HG02798 (cell line): Measurements from ENCODE around the gene MX1.

Source experiments
- ATAC-seq: cut with Tn5 transposase; IDR thresholded peaks from one replicate; pipeline ENCODE4 v1.9.1; 2021; ENCODE audit warnings: mild to moderate bottlenecking; ENCODE audit not compliant: unreplicated experiment, poor library complexity

MX1 gene

DNA sequence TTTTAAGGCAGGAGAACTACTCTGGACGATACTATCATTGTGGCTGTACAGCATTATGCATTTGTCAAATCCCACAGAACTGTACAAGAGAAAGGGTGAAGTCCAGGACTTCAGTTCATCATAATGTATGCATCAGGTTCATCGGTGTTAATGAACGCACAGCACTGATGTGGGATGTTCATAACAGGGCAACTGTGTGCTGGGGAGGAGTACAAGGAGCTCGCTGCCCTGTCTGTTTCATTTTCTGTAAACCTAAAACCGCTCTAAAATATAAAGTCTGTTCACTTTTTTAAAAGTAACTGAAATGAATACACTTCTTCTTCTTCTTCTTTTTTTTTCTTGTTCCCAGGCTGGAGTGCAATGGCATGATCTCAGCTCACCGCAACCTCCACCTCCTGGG, 56.9 kb downstream of the MX1 start:
- no peak for ATAC-seq

DNA sequence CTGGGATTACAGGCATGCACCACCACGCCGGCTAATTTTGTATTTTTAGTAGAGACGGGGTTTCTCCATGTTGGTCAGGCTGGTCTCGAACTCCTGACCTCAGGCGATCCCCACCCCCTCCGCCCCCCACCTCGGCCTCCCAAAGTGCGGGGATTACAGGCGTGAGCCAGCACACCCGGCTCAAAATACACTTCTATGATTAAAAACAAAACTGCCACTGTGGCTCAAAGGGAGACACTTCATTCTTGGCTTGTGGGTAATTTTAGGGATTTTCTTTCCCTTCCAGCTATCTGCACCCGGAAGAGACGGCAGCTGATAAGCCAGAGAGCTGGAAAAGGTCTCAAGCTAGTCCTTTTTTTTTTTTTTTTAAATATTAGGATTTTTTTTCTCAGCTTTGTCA, 57.4 kb downstream of the MX1 start:
- no peak for ATAC-seq

DNA sequence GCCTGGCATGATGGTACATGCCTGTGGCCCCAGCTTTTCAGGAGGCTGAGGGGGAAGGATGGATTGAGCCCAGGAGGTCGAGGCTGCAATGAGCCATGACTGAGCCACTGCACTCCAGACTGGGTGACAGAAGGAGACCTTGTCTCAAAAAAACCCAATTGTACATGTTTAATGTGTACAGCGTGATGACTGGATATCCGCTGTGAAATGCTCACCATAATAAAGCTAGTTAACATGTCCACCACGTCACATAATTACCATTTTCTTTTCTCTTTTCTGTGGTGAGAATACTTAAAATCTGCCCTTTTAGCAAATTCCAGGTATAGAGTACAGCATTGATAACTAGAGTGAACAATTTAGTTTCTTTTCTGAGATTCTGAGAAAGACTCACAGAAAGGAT, 57.9 kb downstream of the MX1 start:
- ATAC-seq = no peak

- ATAC-seq = no peak
Observed at GRCh38 chr21:41487082-41487481, 61.0 kb downstream of the MX1 start.

- no peak for ATAC-seq
Observed at GRCh38 chr21:41488080-41488479, 62.0 kb downstream of the MX1 start.

DNA sequence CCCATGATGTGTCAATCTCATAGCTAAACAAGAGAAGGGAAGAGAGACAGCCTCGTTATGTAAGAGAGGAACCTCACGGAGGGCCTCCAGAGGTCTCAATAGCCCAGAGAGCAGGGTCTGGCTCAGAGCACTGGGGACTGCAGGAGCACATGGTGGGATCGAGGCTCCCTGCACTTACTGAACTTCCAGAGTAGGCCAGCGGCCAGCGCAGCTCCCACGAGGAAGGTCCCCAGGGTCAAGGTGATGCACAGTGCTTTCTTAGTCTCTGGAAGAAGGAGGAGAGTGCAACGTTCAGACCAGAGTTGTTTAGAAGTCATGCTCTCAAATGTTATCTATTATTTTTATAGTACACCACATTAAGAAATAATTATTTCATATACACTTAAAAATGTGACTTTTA, 63.3 kb downstream of the MX1 start:
- ATAC-seq = no peak

DNA sequence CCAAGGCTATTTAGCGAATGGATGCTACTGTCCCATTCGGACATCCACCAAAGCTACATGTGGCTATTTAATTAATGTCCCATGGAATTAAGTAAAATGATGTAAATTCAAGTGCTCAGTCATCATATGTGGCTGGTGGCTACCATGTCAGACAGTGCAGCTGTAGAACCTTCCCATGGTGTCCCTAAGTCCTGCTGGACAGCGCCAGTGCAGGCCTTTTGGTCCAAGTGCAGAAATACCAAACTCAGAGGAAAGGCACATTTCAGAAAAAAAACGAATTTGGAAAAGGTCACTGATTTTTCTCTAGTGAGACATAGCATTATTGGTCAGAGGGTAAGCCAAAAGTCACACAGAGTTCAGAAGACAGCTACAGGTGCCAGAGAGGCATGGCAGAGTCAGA, 64.3 kb downstream of the MX1 start:
- ATAC-seq = no peak

- ATAC-seq = no peak
Observed at GRCh38 chr21:41491412-41491811, 65.4 kb downstream of the MX1 start.

DNA sequence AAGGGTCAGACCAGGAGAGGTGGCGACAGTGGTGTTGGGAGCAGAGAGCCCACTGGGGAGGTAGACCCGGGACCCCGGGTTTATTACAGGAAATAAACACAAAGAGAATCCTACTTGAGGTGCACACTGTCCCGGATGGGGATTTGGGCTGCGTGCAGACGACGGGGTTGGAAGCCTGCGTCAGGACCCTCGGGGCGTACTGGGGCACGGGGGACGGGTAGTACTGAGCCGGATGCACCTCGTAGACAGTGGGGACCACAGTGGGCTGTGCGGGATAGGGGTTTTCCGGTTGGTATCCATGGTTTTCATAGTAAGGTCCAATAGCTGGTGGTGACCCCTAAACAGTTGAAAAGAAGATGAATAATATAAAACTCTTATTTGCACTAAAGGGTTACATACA, 68.2 kb downstream of the MX1 start:
- no peak for ATAC-seq

DNA sequence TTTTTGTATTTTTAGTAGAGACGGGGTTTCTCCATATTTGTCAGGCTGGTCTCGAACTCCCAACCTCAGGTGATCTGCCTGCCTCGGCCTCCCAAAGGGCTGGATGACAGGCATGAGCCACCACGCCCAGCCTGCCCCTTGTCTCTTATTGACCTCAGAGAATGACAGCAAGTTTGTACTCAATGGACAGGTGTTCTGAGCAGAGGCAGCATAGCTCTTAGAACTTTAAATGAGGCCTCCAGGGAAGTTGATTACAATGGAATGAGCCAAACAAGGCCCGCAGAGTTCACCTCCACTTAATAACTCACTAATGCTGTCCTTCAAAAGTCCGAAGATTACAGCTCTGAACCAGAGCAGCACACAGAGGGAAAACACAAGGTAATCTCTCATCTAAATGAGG, 71.0 kb downstream of the MX1 start:
- ATAC-seq = no peak

- ATAC-seq = no peak
Observed at GRCh38 chr21:41497788-41498187, 71.7 kb downstream of the MX1 start.

- no peak for ATAC-seq
Observed at GRCh38 chr21:41499920-41500319, 73.9 kb downstream of the MX1 start.

DNA sequence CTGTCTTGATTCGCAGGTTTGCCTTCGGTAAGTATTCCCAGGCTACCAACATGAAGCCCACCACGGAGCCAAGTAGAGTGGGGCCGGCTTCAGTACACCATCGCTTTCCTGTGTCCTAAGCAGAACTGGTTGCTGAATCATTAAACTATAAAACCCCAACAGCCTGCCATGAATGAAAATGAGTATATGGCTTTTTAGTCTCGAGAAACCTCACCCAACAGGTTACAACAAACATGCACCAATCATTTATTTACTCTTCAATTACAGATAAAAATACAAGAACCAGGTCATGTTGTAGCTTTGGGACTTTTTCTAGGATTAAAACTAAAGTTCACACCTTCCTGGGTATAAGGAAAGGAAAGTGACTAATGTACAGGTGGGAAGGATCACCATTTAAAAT, 74.3 kb downstream of the MX1 start:
- ATAC-seq = no peak

DNA sequence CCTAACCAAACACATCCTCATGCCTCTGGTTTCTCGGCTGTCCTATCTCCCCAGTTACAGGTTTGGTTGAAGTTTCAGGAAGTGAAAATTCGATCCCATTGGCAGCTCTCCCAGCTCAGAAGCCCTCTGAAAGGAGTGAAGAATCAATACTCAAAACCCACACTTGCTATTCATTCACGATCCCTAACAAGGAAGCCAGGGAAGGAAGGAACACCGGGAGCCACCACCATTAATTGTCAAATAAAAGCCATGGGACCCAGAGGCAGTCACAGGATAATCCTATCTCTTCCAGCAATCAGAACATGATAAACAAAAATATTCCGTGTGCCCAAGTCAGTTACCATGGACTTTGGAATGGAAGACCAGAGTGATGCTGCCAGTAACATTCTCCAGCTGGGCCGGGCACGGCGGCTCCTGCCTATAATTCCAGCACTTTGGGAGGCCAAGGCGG, 74.9 kb downstream of the MX1 start:
- no peak for ATAC-seq

- no peak for ATAC-seq
Observed at GRCh38 chr21:41501919-41502318, 75.9 kb downstream of the MX1 start.

- ATAC-seq = no peak
Observed at GRCh38 chr21:41503331-41503730, 77.3 kb downstream of the MX1 start.

DNA sequence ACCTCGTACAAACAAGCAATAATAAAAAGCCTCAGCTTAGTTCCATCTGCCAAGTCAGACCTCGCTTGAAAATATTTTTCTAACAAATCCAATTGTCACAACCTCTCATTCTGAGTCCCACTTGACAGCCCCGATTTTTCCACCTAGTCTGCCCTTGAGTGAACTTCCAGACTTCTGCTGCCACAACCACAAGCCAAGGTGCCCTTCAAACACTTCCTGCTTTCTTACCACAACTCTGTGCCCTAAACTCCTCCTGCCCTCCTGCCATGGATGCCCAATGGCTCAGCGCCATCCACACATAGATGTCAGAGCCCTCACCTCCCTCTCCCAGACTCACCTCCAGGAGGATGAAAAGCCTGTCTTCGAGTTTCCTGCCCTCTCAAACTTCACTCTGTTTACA, 78.0 kb downstream of the MX1 start:
- no peak for ATAC-seq

DNA sequence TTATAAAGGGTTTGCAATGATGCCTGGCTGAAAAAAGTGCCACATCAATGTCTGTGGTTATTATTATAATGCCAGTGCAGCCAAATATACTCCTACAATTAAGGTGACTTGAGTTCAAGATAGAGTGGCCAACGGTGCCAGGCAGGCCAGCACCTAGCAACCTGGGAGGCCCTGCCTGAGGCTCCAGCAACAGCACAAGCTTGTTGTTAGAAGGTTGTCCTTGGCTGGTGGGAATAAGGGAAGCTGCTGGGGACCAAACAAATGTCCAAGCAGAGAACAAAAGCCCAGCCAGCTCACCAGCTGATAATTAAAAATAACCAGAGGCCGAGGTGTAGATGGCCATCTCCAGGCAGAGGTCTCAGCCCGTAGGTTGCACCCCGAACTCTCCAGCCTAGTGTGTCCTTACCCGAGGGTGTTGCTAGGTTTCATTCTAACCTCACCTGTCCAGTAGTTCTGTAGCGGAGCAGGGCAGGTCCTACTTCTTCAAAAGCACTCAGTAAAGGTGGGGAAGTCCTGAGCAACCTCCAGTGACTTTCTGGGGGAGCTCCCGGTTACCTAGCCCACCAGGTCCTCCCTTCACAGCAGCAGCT, 80.1 kb downstream of the MX1 start:
- ATAC-seq = no peak

DNA sequence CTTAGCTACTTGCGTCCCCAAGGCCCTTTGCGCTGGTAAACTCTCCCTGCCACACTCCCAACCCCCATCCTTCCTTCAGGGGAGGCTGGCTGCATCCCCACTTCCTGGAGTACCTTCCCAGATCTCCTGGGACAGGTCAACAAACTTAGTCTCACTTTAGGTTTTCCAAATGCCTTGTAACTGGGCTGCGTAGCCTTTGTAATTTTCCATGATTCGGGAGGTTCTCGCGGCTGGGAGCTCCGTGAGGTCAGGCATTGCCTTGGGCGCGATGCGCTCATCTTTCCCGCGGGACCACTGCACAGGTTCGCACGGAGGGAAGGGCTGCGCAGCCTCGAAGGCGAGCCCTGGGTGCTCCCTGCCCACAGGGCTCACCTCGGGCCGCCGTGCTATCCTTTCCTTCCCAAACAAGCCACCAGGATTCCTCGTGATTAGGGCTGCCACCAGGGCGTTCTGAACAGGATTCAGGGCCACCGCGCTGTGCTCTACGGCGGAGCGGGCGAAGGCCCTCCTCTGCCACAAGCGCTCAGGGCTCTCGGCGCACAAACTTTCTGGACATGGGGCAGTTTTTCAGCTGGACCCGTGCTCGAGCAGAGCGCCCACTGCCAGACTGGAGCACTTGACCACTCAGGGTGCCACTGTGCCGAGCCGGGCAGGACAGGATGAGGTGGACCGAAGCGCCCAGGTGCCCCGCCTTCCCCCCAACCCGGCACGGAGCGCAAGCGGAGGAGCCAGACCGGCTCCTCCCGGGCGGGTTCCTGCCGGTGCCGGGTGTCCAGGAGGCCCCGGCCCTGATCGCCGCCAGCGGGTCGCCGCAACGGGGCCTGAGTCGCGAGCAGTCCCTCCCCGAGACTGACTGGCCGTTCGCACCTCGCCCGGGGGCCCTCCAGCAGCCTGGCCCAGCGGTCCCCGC, 80.8 kb downstream of the MX1 start:
- ATAC-seq = no peak

DNA sequence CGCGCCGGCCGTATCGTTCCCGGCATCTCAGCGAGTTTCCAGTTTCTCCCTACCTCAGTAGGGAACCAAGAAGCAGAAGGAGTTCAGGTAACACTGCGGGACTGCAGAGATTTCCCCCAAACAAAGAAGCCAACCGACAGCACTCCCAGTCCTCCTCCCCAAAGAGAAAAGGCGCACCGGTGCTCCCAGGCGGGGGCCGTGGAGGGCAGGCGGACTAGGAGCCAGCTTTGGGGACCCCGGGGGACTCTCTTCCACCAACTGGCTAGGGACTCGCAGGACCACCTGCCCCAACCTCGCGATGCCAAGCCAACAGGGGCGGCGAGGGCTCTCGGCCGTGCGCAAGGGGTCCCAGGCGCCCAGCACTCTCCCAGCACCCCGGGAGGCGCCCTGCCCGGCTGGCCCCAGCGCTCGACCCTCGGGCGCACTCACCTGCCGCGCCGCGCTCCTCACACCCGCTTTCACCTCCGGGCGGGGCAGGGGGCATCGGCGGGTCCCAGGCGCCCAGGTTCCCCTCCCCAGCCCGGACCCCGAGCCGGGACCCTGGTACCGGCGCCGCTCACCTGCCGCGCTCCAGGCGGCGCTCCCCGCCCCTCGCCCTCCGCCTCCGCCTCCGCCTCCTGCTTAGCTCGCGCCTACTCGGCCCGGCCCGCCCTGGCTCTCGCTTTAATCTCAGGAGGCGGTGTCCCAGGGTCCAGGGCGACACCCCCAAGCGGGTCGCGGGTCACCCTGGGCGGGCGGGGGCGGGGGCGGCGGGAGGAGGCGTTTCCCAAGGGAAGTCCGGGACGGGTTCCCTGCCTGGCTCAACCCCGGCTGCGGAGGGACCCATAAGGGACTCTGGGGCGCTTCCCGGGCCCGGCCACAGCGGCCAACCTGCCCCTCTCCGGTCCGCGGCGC, 81.7 kb downstream of the MX1 start, which contains the start of gene TMPRSS2:
TSS of gene TMPRSS2 (minus strand) at position 638 of the 894 bp plus-strand sequence. CDS start 10,025 bp downstream, outside the sequence.
- no peak for ATAC-seq
